HepG2 (cell line): ENCODE measurements around the gene PCOLCE2.

ENCODE experiments used
- CREB1 ChIP-seq, 2 experiments: fragments of 450-650 bp in 1 of 2; IDR thresholded peaks; 2 replicates each; pipeline ENCODE4 v1.6.1; 2016 to 2017; ENCODE audit warnings: control low read depth in 1 of 2, mild to moderate bottlenecking in 1 of 2, missing compliant biosample characterization in 1 of 2, missing genetic modification characterization in 1 of 2
- FOXK2 ChIP-seq: fragments of 450-650 bp; IDR thresholded peaks from 2 replicates; pipeline ENCODE4 v1.6.1; 2016
- IKZF1 ChIP-seq: fragments of 450-650 bp; IDR thresholded peaks from 2 replicates; pipeline ENCODE4 v1.7.1; 2016
- NFKB2 ChIP-seq: sonication (generic); formaldehyde crosslinking; IDR thresholded peaks from 2 replicates; pipeline ENCODE4 v1.4.0; 2020; ENCODE audit warnings: missing genetic modification reagents, borderline replicate concordance
- SP1 ChIP-seq, 2 experiments: fragments of 450-650 bp in 1 of 2; sonication (generic) in 1 of 2; formaldehyde crosslinking in 1 of 2; IDR thresholded peaks; 2 replicates each; pipeline versions ENCODE4 v1.4.0 to v1.6.1; 2016 to 2020; ENCODE audit warnings: missing genetic modification reagents in 1 of 2
- ZNF296 ChIP-seq: sonication (generic); formaldehyde crosslinking; conservative IDR thresholded peaks from 2 replicates; pipeline ENCODE4 v1.5.0; 2020; ENCODE audit warnings: mild to moderate bottlenecking, missing genetic modification reagents
- TF ChIP-seq, protein P1 (sequence below): sonication (generic); formaldehyde crosslinking; IDR thresholded peaks from 2 replicates; pipeline ENCODE4 v1.4.0; 2020; ENCODE audit warnings: low read depth, mild to moderate bottlenecking, missing genetic modification reagents
- TF ChIP-seq, protein P2 (sequence below): sonication (generic); formaldehyde crosslinking; conservative IDR thresholded peaks from 2 replicates; pipeline ENCODE4 v1.4.0; 2020; ENCODE audit warnings: missing genetic modification reagents

DNA sequence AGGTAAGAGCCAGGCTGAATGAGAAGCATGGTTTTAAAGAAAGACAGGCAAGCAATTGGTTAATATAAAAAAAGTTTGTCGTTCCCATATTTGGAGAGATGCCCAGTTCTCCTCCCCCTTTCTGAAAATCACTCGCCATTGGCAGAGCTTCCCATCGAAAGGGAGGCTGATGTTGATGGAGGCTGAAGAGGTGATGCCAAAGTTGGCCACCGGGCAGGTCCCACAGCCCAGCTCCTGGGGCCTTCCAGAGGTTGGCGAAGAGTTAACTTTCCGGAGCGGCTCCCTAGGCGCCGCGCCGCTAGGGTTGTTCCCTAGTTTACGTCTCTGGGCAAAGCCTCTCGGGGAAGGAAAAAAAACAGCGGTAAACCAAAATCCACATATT, 793 bp downstream of the PCOLCE2 start:
- TF ChIP-seq ZNF296 (CRISPR knock-in tag) (no peak), FOXK2 (no peak), SP1 (IDR thresholded peaks at IDR 0.05) (no peak), SP1 (CRISPR knock-in tag; IDR thresholded peaks at IDR 0.05) (no peak), CREB1 (IDR thresholded peaks at IDR 0.05) (no peak), CREB1 (CRISPR knock-in tag; IDR thresholded peaks at IDR 0.05) (no peak), IKZF1 (no peak), NFKB2 (CRISPR knock-in tag) (no peak)
- TF ChIP-seq, protein P1, sequence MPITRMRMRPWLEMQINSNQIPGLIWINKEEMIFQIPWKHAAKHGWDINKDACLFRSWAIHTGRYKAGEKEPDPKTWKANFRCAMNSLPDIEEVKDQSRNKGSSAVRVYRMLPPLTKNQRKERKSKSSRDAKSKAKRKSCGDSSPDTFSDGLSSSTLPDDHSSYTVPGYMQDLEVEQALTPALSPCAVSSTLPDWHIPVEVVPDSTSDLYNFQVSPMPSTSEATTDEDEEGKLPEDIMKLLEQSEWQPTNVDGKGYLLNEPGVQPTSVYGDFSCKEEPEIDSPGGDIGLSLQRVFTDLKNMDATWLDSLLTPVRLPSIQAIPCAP (CRISPR knock-in tag), result no peak
- TF ChIP-seq, protein P2, sequence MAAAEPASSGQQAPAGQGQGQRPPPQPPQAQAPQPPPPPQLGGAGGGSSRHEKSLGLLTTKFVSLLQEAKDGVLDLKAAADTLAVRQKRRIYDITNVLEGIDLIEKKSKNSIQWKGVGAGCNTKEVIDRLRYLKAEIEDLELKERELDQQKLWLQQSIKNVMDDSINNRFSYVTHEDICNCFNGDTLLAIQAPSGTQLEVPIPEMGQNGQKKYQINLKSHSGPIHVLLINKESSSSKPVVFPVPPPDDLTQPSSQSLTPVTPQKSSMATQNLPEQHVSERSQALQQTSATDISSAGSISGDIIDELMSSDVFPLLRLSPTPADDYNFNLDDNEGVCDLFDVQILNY (CRISPR knock-in tag), result no peak
